Epithelial cell of esophagus (primary cell): Measurements from ENCODE around the gene DLG4.
A peak's percentile ranks its signal among the peaks of the same experiment; 100 is the strongest.

ENCODE experiments used
- DNase-seq: peaks from one replicate; pipeline ENCODE4 v3.0.0; 2010; ENCODE audit warnings: low read depth
- H3K4me3 ChIP-seq: 2 replicates; pipeline ENCODE4 v1.5.1; 2011; ENCODE audit warnings: mild to moderate bottlenecking, low read length, control low read depth
- CTCF ChIP-seq: IDR thresholded peaks from 2 replicates; pipeline ENCODE4 v1.5.1; 2011; ENCODE audit warnings: low read depth, mild to moderate bottlenecking, low read length, control low read depth, inconsistent platforms; ENCODE audit not compliant: insufficient read depth; ENCODE audit errors: missing control alignments

Gene DLG4

DNA sequence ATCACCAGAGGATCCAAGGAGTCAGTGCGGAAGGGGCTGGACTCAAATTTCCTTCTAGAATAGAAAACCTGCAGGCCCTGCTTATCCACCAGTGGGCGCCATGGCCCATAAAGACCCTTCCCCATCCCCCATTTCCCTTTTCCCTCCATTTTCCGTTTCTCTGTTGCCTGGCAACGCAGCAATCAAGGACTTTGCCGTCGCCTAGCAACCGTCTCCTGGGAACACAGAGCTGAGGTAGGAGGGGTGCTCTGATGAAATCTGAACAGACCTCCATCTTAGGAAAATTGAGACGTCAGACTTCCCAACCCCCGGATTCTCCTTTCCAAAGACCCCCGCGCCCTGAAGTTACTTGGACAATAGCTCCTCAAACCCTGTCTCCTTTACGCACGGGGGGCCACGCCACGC, 5.7 kb downstream of the DLG4 start:
- peak overlapping the region; percentile 55 for H3K4me3 ChIP-seq
- TF ChIP-seq CTCF = peak; percentile 39
- DNase-seq = peak; percentile 75

DNA sequence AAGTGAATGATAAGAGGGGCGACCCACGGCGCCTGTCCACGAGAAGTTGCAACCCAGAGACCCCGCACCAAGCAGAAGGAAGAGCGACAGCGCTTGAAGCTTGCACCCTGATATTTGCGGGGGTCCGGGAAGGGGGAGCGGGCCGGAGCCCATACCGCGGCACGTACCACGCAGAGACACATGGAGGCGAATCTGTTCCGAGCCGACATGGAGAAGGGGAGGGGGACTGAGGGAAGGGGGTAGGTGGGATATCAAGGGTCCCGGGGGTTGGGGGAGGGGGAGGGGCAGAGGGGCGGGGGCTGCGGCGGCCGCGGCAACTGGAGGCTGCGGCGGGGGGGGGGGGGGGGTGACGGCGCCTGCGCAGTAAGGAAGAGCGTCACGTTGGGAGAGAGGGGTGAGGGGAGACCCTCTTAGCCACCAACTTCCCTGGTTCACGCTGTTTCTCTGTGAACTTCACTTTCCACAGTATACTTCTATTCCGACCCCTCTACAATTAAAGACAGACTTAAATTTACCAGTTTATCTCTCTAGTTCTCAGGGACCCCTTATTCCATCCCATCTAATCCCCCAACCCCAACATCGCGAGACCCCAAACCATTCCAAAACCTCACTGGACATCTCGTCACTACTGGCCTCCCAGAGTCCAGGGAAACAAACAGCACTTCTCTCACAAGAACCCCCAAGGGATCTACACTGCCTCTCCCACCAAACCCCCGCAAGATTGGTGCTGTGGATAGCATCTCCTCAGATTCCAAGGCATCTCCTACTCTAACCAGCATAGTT, 8.0 kb downstream of the DLG4 start:
- TF ChIP-seq CTCF = no peak
- peak overlapping the region; percentile 33 for H3K4me3 ChIP-seq
- no peak for DNase-seq

DNA sequence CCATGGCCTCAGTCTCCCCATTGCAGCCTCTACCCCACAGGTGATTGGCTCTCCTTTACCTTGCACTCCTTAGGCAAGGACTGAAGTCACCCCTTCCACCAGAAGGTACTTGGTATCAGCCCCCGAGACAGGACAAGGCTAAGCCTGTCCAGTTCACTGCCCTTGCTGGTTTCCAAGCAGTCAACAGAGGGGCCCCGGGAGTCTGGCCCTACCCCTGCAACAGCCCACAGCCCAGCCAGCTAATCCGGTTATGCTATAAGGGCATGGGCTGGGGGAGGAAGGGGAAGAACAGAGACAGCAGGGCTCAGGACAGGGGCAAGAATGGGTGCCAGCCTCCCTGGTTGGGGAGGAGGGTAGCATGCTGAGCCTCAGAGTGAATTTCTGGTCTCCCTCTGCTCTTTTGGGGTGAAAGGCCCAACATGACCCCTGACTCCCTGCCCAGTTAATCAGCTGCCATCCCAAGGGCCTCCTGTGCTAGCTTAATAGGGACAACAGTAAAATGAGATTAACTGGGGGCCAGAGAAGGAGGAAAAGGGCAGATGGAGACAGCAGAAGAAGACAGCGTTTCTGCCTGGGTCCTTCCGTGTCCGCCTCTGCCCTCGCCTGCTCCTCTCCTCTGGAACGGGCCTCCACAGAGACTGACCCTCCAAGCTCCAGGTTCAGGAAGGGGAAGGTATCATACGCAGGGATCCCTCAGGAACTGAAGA, 10.7 kb downstream of the DLG4 start:
- no peak for DNase-seq
- no peak overlapping the region for H3K4me3 ChIP-seq
- no peak for TF ChIP-seq CTCF

- TF ChIP-seq CTCF = no peak
- H3K4me3 ChIP-seq = no peak overlapping the region
Measured at GRCh38 chr17:7208027-7208571, 11.5 kb downstream of the DLG4 start.

DNA sequence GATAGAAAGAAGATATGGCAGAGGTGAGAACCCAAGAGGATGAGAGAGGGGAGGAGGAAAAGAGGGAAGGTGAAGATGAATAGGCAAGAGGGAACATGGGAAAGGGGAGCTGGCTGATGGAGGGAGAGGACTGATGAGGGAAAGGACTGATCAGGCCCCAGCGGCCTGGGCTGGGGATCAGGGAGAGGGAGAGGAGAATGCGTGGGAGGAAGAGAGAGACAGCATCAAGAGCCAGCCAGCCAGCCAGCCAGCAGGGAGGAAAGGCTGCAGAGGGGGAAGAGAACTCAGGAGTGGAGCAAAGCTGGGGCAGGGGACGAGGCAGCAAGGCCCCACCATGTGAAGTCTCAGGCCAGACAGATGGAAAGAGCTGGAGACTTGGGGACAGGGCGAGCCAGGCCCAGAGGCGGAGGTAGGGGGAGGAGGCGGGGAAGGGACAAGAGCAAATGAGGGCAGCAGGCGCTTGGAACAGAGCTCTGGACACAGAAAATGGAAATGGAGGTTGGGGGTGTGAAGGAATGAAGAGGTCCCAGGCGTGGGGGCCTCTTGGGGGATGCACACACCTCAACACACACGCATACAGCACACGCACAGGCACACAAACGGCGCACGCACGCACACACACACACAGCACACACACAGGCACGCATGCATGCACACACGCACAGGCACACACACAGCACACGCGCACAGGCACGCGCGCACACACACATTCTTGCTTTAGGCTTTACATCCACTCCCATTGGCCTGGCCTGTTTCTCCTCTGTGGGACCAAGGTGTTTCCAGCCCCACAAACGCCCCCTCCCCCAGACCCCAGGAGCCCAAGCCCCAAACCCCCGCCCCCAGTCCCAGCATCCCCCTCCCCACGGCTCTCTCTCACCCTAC, 12.3 kb downstream of the DLG4 start:
- H3K4me3 ChIP-seq = no peak overlapping the region
- no peak for TF ChIP-seq CTCF
- DNase-seq = no peak

More at GRCh38 chr17:7208027-7208571, 11.5 kb downstream of the DLG4 start:
- no peak for DNase-seq

- no peak for TF ChIP-seq CTCF
- H3K4me3 ChIP-seq = peak overlapping the region; percentile 45
- DNase-seq = no peak
Measured at GRCh38 chr17:7205561-7205960, 14.1 kb downstream of the DLG4 start.
